ENCODE results near the gene SIL1.
"Not testable (repeated sequence)": the region's sequence is repeated elsewhere in the genome, so short reads cannot be mapped to it uniquely, and the experiment has no call there.

SIL1 gene

GRCh38 chr5:138935466-138935865 is 262.7 kb downstream of the SIL1 start:
- DNase-seq: no peak

DNA sequence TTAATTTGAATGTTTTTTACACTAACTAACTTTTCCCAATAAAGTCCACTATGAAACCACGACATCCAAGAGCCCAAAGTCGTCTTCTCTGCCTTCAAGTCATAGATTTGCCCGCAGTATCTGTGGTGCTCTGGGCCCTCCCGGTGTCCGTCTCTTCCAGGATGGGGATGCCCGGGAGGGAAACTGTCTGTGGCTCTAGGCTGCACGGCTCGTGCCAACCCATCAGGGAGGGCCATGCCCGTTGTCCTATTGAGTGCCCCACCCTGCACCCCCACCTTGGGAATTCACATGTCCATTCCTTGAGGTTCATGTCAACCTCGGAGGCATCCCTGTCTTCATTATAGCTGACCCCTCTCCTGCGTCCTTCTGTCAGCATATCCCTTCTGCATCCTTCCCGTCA is 263.2 kb downstream of the SIL1 start:
- no peak for DNase-seq

- no peak for DNase-seq
These were observed 264.5 kb downstream of the SIL1 start for GRCh38 chr5:138933522-138934290.

DNA sequence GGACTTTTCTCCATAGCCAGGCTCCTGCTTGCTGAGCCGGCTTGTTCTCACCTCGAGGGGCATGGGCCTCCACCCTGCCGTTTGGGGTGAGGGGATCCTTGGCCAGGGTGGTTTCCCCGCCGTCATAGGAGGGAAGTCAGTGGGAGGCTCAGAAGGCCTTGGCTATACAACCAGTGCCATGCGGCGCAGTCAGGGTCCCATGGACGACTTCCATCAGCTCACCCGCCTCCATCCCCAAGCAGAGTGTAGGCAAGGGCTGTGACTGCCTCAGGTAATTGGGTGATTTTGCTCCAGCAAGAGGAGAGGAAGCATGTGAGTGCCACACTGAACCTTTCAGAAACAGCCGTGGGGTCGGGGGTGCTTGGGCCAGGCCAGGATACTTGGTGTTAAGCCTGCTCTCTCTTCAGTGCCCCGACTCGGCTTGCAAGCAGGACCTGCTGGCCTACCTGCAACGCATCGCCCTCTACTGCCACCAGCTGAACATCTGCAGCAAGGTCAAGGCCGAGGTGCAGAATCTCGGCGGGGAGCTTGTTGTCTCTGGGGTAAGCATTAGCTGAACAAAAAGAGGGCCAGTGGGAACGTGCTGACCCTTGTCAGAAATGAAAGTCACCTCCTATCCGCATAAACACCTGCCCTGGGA is 265.9 kb downstream of the SIL1 start:
- DNase-seq: no peak

- no peak for DNase-seq
These were observed 267.6 kb downstream of the SIL1 start for GRCh38 chr5:138930371-138931097.

GRCh38 chr5:138929571-138929955 is 268.6 kb downstream of the SIL1 start:
- no peak for DNase-seq

GRCh38 chr5:138927979-138928378 is 270.2 kb downstream of the SIL1 start:
- DNase-seq: no peak

DNA sequence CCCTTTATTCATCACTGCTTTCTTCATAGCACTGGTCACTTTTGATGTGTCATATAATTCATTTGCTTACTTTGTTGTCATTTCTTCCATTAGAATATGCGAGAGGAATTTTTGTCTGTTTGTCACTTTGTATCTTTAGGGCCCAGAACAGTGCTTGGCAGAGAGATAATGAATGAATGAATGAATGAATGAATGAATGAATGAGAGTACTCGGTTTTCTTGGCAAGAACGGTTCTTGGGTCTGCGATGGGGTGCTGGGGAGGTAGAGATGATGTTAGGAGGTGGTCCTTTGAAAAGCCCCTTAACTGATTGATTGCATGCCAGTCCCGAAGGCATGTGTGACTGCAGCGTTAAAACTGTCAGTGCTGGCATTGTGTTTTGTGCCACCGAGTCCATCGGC is 270.6 kb downstream of the SIL1 start:
- no peak for DNase-seq

GRCh38 chr5:138926688-138927448 is 271.3 kb downstream of the SIL1 start:
- DNase-seq: no peak

DNA sequence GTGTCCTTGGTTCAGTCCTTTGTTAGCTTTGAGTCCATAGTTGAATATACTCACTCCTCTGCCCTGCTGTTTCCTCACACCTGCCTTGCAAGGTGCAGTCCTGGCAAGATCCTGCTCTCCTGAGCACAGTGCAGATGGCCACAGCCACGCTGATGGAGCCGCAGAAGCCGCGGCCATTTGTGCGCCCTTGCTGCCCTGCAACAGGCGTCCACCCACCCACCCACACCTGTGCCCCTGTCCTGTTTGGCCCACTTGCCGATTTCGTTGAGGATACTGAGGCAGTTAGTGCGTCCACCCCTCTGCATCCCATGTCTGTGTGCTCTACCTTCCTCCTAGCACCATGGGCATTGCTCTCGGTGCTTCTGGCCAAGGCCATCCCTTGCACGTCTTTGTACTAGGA is 271.9 kb downstream of the SIL1 start:
- no peak for DNase-seq

- no peak for DNase-seq
These were observed 273.0 kb downstream of the SIL1 start for GRCh38 chr5:138925090-138925635.

- no peak for DNase-seq
These were observed 275.7 kb downstream of the SIL1 start for GRCh38 chr5:138922494-138922893.

- DNase-seq: not testable (repeated sequence)
These were observed 276.8 kb downstream of the SIL1 start for GRCh38 chr5:138921362-138921761.

DNA sequence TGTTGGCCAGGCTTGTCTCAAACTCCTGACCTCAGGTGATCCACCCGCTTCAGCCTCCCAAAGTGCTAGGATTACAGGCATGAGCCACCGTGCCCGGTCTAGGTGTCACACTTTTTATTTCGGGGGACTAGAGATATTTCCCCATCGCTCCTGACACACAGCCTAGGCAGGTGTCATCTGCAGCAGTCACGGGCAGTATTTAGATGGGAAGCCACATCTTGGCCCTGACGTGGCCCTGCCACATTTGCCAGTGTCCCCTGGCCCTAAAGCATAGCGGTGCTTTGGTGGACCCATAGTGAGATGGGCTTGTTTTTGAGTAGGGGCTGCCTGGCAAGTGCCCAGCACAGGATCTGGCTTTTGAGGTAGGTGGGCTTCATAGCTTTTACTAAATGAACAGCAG is 278.0 kb downstream of the SIL1 start:
- no peak for DNase-seq

DNA sequence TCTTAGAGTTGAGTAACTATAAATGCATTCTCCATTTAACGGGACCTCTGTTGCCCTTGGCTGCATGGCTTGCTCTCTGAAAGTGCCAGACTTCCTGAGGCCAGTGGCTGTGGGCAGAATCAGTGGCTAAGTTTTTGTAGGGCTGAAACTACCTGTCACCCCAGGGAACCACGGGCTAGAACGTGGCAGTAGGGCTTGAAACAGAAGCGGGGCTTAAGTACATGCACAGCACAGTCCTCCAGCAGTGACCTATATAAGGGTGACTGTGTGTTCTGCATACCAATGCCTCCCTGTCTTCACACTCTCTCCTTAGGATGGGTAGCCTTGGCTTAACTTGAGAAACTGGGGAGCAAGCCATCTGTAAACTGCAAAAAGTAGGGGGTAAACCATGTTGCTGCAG is 279.5 kb downstream of the SIL1 start:
- no peak for DNase-seq

DNA sequence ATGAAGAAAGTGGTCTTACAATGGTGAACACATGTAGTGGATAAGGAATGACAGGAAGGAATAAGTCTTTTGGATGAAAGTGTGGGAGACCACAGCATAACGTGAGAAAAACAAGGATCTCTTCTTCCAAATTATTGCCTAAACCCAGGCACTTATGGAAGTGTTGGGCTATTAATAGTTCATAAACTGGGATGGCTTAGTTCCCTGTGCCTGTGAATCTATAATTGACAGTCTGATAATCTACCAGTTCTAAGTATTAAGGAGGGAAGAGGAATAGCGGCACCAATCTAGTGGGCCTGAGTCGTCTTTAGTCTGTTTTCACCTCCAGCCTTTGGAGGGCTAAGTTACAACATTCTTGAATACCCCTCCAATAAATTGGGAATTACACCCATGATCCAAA is 283.8 kb downstream of the SIL1 start:
- no peak for DNase-seq

GRCh38 chr5:138913773-138914172 is 284.4 kb downstream of the SIL1 start:
- no peak for DNase-seq

DNA sequence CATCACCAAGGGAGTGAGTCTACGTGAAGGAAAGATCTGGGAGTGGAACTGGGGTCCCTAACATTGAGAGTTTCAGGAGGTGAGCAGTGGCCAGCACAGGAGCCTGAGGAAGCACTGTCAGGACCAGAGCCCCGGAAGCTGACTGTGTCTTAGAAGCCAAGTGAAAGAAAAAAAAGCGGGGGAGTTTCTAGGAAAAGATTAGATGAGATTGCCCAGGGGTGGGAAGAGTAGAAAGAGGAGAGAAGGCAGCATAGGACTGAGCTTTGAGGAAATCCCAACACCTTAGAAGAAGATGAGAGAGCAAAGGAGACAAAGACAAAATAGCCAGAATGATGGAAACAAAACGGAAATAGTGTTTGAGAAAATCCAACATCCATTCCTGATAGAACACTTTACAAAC is 286.1 kb downstream of the SIL1 start:
- no peak for DNase-seq

DNA sequence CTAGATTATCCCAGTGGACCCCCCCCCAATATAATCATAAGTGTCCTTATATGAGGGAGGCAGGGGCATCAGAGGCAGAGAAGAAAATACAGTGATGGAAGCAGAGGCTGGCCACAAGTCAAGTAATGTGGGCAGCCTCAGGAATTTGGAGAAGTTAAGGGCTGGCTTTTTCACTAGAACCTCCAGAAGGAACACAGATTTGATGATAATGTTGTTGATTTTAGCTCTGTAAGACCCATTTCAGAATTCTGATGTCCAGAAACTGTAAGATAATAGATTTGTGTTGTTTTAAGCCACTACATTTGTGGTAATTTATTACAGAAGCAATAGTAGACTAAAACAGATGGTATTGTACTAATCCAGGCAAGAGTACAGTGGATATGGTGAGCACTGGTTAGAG is 286.7 kb downstream of the SIL1 start:
- DNase-seq: no peak

DNA sequence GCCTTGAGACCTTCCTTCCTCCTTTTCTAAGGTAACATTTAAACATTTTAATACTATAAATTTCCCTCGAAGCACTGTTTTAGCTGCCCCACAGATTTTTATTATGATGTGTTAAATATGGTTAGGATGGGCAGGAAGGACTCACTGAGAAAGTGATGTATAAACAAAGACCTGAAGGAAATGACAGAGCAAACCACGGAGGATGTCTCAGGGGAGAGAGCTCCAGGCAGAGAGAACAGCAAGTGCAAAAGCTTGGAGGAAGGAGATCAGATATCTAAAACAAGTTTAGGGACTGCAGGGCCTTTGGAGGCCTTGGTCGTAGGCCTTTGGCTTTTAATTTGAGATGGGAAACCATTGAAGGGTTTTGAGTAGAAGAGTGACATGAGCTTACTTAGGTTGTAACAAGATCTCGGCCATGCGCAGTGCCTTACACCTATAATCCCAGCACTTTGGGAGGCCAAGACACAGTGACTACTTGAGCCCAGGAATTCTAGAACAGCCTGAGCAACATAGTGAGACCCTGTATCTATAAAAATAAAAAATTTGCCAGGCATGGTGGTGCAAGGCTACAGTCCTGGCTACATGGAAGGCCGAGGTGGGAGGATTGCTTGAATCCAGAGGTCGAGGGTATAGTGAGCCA is 287.5 kb downstream of the SIL1 start:
- DNase-seq: no peak

- DNase-seq: no peak
These were observed 288.4 kb downstream of the SIL1 start for GRCh38 chr5:138909734-138910133.

DNA sequence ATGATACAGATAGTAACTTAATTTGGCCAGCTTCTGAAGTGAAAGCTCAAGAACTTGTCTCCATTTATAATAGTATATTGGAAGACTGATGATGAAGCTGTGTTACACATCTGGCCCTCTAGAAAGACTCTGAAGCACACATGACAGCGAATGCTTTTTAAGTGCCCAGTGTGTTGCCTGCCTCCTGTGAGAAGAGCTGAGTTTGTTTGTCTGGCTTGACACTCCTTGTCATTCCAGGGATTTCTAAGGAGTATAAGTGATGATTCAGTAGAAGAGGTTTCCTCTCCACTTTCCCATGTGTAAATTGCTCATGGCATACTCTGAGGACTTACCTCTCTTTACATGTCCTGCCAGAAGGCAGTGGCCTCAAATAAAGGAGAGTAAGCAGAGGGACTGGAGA is 292.6 kb downstream of the SIL1 start:
- peak; percentile 60 for DNase-seq
